HG03575 (cell line): ENCODE results near the gene CACNA1H.
"Not testable (repeated sequence)": the region's sequence is repeated elsewhere in the genome, so short reads cannot be mapped to it uniquely, and the experiment has no call there.

Experiments used
- ATAC-seq: cut with Tn5 transposase; IDR thresholded peaks from one replicate; pipeline ENCODE4 v1.9.1; 2021; ENCODE audit not compliant: unreplicated experiment, insufficient number of reproducible peaks, low FRiP score; ENCODE audit errors: extremely low read depth

CACNA1H gene

DNA sequence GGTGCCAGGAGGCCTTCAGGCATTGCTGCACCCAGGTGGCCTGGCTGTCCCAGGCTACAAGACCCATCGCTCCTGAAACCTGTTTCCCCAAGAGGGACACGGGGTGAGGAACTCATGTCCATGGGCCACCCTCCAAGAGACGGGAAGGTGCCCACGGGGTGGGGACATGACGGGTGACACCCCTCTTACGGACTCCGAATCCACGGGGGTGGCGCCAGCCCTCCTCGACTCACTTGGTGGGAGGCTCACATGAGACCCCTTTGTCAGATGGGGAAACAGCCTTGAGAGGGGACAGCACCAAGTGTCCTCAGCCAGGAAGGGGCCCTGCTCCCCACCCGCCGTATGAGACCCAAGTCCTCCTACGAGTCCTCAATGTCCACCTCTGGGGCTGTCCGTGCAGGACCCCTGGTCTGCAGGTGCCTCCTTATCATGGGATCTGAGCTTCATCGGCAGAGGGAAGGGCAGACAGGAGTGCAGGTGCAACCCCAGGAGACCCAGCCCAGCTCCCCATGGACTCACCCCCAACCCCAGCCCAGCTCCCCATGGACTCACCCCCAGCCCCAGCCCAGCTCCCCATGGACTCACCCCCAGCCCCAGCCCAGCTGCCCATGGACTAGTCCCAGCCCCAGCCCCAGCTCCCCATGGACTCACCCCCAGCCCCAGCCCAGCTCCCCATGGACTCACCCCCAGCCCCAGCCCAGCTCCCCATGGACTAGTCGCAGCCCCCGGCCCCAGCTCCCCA, 77.7 kb downstream of the CACNA1H start:
- not testable (repeated sequence) for ATAC-seq

DNA sequence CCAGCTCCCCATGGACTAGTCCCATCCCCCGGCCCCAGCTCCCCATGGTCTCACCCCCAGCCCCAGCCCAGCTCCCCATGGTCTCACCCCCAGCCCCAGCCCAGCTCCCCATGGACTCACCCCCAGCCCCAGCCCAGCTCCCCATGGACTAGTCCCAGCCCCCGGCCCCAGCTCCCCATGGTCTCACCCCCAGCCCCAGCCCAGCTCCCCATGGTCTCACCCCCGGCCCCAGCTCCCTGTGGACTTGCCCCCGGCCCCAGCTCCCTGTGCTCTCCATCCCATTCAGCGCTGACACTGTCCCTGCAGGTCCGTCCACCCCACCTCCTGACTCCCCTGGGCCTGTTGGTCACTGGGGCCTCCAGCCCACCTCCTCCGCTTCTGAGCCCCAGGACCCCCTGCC, 78.4 kb downstream of the CACNA1H start:
- ATAC-seq, result not testable (repeated sequence)

DNA sequence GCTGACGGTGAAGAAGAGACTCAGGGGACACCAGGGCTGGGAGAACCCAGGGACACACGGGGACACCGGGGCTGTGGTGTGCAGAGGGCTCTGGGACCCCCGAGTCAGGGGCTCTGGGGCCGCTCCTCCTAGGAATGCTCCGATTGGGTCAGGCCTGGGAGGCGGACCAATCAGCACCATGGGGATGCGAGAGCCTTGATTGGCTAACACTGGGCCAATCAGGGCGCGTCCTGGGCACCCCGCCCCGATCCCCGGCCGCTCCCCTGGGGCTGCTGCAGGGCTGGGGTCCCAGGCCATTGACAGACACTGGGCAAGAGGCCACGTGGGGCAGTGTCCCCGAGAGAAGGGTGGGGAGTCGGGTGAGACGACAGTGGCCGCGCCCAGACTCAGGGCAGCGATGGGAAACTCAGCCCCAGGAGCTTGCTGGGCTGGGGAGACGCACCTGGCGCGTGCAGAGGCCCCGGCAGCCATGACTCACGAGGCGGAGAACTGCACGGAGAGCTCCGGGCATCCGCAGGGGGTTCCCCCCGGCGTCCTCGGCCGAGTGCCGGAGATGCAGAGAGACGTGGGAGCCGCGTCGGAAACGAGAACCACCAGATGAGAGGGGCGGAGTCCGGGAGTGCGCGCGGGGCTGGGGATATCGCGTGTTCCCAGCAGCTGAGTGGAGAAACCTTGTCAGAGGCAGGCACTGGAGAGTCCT, 79.3 kb downstream of the CACNA1H start:
- not testable (repeated sequence) for ATAC-seq

DNA sequence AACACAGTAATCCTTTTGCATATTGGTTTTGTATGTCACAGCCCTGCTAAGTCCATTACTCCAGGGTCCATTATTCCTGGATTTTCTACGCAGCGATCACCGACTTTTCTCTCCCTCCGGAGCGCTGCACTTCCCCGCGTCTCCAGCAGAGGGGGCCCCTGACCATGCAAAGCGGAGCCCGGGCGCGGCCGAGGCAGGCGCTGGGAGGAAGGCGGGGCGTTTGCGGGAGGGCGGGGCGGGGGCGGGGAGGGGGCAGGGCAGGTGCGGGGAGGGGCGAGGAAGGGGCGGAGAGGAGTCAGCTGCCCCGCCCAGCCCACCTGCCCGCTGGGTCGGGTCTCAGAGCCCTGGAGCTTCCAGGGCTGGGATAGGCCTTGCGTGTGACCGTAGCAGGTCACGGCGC, 83.8 kb downstream of the CACNA1H start:
- not testable (repeated sequence) for ATAC-seq

DNA sequence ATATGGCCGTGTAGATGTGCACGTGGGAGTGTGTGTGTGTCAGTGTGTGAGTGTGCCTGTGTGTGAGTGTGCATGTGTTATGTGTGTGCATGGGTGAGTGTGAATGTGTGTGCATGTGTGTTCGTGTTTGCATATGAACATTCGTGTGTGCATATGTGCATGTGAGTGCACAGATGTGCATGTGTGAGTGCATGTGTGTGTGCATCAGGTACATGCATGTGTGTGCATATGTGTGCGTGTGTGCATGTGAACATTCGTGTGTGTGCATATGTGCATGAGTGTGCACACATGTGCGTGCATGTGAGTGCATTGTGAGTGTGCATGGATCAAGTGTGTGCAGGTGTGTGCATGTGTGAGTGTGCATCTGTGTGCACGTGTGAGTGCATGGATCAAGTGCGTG, 85.1 kb downstream of the CACNA1H start:
- ATAC-seq, result no peak

- ATAC-seq, result not testable (repeated sequence)
These were observed 86.0 kb downstream of the CACNA1H start for GRCh38 chr16:1238909-1239308.

DNA sequence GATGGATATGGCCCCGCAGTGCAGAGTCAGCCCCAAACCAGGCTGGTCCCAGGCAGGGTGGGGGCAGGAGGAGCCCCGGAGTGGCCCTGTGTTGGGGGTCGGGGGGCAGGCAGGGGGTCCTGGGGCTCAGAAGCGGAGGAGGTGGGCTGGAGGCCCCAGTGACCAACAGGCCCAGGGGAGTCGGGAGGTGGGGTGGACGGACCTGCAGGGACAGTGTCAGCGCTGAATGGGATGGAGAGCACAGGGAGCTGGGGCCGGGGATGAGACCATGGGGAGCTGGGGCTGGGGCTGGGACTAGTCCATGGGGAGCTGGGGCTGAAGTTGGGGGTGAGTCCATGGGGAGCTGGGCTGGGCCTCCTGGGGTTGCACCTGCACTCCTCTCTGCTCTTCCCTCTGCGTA, 86.7 kb downstream of the CACNA1H start:
- not testable (repeated sequence) for ATAC-seq

DNA sequence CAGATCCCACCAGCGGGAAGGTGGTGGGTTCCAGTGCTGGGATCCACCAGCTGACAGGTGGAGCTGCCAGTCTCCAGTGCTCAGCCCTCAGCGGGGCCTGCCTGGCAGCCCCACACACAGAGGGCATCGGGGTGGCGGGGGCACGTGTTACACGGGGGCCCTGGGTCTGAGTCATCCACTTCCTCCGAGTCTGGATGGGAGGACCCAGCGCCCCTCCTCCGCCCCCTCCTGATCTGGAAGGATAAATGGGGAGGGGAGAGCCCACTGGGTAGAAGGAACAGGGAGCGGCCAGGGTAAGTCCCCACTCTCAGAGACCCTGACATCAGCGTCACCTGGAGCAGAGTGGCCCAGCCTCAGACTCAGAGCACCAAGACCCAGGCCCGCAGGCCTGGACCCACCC, 87.5 kb downstream of the CACNA1H start, which contains the start of gene TPSAB1:
TSS of gene TPSAB1 (plus strand) at position 270 of the 400 bp plus-strand sequence. CDS start 234 bp downstream, outside the sequence.
- not testable (repeated sequence) for ATAC-seq

- not testable (repeated sequence) for ATAC-seq
These were observed 88.2 kb downstream of the CACNA1H start for GRCh38 chr16:1241081-1241480.

DNA sequence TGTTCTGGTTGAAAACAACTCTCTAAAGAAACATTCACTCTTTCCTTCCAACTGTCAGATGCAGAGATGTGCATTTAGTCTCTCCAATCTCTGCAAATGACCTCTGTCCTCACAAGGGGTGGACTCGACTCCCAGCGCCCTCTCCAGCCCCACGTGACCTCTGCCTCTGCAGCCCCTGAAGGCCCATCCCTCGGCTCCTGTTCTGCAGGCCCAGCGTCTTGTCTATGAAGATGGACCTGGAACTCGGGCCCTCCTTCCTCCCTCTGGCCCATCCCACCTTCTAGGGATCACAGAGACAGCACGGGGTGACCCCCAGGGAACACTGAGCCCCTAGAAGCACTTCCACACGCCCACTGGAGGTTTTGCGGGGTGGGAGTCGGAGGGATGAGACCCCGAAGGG, 90.5 kb downstream of the CACNA1H start:
- ATAC-seq, result not testable (repeated sequence)

DNA sequence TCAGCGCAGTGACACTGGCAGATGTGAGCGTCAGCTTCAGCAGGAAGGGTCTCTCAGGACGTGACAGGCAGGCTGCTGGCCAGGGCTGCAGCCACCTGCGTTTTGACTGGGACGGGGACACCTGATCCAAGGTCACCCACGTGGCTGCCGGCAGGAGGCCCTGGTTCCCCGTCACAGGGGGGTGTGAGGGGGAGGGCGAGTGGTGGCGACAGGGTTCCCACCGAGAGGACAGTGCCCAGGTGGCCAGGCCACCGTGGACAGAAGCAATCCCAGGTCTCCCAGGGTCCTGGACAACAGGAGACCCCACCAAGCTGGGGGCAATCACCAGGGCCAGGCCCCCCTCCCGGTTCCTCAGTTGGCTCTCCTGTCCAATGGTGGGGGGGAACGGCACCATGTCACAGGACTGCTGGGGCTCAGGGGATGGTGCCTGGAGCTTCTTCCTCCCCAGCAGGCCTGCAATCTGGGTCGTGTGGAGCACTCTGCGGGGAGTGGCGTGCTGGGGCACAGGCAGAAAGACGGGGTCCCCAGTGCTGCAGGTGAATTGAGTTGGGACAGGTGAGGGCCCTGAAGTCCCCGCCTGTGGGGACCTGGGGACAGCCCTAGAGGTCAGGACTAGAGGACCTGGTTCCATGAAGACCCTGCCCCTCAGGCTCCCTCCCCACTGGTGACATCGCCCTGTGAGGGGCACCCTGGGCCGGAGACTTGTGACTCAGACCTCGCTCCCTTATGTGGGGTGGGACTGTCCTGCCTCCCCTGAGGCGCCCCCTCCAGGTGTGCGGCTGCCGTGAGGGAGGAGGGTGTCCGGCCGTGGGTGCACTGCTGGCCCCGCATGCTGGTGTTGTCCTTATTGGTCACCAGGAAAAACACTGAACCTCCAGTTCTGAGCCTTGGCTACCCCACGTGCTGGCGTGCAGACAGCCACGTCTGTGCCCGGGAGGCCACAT, 91.3 kb downstream of the CACNA1H start:
- ATAC-seq, result not testable (repeated sequence)

- no peak for ATAC-seq
These were observed 92.0 kb downstream of the CACNA1H start for GRCh38 chr16:1244881-1245280.

DNA sequence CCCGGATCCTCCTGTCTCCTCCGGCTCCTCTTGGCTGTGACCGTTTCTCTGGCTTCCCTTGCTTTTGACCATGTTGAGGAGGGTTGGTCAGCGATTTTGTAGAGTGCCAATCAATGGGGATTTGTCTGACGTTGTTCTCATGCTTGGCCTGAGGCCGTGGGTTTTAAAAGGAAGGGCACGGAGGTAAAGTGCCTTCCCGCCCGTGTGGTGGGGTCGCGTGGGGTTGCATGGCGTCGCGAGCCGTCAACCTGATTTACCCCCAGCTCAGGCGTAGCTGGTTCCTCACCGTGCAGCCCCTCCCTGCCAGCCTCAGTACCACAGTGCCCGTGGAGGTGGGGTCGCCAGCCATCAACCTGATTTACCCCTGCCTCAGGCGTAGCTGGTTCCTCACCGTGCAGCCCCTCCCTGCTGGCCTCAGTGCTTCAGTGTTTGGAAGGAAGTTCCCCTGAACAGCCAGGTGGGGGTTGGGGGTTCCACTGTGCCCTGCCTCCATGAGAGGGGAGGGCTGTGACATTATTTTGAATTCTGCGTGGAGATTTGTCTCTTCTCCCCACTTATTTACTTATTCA, 92.6 kb downstream of the CACNA1H start:
- no peak for ATAC-seq

DNA sequence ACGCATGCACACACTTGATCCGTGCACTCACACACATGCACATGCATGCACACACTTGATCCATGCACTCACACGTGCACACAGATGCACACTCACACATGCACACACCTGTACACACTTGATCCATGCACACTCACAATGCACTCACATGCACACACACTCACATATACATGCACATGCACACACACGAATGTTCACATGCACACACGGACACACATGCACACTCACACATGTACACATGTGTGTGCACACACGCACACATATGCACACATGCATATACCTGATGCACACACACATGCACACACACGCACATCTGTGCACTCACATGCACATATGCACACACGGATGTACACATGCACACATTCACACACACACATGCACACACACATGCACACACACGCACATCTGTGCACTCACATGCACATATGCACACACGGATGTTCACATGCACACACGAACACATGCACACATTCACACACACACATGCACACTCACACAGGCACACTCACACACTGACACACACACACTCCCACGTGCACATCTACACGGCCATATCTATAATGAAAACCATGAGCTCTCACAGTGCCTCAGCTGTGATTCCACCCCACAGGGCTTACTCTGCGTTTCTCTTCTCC, 95.1 kb downstream of the CACNA1H start:
- not testable (repeated sequence) for ATAC-seq

DNA sequence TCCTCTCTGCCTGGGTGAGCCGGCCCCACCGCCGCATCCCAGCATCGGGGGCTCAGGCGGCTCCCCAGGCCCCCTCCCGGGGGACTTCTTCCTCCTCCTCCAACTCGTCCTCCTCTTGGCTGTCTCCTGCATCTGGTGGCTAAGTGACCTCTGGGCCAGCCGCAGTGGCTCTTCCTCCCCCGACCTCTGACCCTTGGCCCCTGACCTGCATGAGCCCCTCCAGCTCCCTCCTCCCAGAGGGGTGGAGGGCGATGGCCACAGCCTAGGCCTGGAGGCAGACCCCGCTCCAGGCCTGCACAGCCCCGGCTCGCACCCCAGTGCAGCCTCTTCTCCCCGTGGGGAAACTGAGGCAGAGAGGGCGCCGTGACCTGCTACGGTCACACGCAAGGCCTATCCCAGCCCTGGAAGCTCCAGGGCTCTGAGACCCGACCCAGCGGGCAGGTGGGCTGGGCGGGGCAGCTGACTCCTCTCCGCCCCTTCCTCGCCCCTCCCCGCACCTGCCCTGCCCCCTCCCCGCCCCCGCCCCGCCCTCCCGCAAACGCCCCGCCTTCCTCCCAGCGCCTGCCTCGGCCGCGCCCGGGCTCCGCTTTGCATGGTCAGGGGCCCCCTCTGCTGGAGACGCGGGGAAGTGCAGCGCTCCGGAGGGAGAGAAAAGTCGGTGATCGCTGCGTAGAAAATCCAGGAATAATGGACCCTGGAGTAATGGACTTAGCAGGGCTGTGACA, 96.3 kb downstream of the CACNA1H start:
- ATAC-seq, result not testable (repeated sequence)

DNA sequence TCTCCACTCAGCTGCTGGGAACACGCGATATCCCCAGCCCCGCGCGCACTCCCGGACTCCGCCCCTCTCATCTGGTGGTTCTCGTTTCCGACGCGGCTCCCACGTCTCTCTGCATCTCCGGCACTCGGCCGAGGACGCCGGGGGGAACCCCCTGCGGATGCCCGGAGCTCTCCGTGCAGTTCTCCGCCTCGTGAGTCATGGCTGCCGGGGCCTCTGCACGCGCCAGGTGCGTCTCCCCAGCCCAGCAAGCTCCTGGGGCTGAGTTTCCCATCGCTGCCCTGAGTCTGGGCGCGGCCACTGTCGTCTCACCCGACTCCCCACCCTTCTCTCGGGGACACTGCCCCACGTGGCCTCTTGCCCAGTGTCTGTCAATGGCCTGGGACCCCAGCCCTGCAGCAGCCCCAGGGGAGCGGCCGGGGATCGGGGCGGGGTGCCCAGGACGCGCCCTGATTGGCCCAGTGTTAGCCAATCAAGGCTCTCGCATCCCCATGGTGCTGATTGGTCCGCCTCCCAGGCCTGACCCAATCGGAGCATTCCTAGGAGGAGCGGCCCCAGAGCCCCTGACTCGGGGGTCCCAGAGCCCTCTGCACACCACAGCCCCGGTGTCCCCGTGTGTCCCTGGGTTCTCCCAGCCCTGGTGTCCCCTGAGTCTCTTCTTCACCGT, 100.9 kb downstream of the CACNA1H start:
- ATAC-seq, result not testable (repeated sequence)

GRCh38 chr16:1254821-1255220, 101.9 kb downstream of the CACNA1H start:
- ATAC-seq, result not testable (repeated sequence)
